PC-9 (cell line): ENCODE measurements around the gene GKN1.

ENCODE experiments used
- CTCF ChIP-seq: fragments of 200-600 bp; sonication (generic); conservative IDR thresholded peaks from 2 replicates; pipeline ENCODE4 v1.6.1; 2017; ENCODE audit warnings: mixed run types, antibody characterized with exemption, mild to moderate bottlenecking, moderate library complexity
- EZH2 ChIP-seq: fragments of 200-600 bp; sonication (generic); IDR thresholded peaks from 2 replicates; pipeline ENCODE4 v1.8.0; 2017; ENCODE audit warnings: antibody characterized with exemption, low read depth

DNA sequence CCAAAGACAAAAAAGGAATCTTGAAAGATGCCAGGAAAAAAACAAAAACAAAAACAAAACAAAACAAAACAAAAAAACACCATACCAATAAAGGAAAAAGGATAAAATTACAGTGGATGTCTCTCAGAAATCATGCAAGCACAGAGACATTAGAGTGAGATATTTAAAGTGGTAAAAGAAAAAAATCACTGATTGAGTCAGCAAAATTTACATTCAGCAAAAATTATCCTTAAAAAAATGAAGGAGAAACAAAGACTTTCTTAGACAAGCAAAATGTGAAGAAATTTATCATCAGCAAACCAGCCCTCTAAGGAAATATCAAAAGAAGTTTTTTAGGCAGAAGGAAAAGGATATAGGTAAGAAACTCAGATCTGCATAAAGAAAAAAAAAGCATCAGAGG lies 10.2 kb upstream of the GKN1 start:
- TF ChIP-seq CTCF, result no peak
- TF ChIP-seq EZH2, result no peak
